Measurements from ENCODE around the gene GRK4.

GRCh38 chr4:2962614-2963174 is 677 bp upstream of the GRK4 start:
- TF ChIP-seq, protein P1, sequence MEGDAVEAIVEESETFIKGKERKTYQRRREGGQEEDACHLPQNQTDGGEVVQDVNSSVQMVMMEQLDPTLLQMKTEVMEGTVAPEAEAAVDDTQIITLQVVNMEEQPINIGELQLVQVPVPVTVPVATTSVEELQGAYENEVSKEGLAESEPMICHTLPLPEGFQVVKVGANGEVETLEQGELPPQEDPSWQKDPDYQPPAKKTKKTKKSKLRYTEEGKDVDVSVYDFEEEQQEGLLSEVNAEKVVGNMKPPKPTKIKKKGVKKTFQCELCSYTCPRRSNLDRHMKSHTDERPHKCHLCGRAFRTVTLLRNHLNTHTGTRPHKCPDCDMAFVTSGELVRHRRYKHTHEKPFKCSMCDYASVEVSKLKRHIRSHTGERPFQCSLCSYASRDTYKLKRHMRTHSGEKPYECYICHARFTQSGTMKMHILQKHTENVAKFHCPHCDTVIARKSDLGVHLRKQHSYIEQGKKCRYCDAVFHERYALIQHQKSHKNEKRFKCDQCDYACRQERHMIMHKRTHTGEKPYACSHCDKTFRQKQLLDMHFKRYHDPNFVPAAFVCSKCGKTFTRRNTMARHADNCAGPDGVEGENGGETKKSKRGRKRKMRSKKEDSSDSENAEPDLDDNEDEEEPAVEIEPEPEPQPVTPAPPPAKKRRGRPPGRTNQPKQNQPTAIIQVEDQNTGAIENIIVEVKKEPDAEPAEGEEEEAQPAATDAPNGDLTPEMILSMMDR (IDR thresholded peaks at IDR 0.05): no peak
- TF ChIP-seq EZH2phosphoT487 (IDR thresholded peaks at IDR 0.05): no peak
